Spinal cord (tissue), 10 donors: ENCODE results near the gene OR5D18. TPM values are rescaled to one million over a fixed set of nuclear protein-coding genes. Genes with fewer than 3 reads are reported as not detected.
"Not testable (repeated sequence)": the region's sequence is repeated elsewhere in the genome, so short reads cannot be mapped to it uniquely, and the experiment has no call there.

Experiments used
- DNase-seq, 6 donors: peaks; one replicate each; pipeline versions ENCODE4 v3.0.0 to v3.0.0-alpha.2; 2013 to 2015; ENCODE audit warnings: low spot score in 6 of 6, low read depth in 4 of 6
- H3K27ac ChIP-seq: one replicate; pipeline ENCODE4 v1.5.1; 2013; ENCODE audit warnings: low read depth, low read length, control low read depth
- H3K27me3 ChIP-seq: one replicate; pipeline ENCODE4 v1.6.1; 2013; ENCODE audit warnings: low read length; ENCODE audit not compliant: control insufficient read depth, insufficient read depth
- H3K36me3 ChIP-seq: one replicate; pipeline ENCODE4 v1.6.1; 2013; ENCODE audit warnings: low read length; ENCODE audit not compliant: control insufficient read depth, insufficient read depth
- H3K4me1 ChIP-seq: one replicate; pipeline ENCODE4 v1.6.1; 2013; ENCODE audit warnings: low read length; ENCODE audit not compliant: control insufficient read depth, insufficient read depth
- H3K4me3 ChIP-seq: one replicate; pipeline ENCODE4 v1.5.1; 2013; ENCODE audit warnings: low read depth, low read length, control low read depth
- H3K9me3 ChIP-seq: one replicate; pipeline ENCODE4 v1.6.1; 2013; ENCODE audit warnings: low read length; ENCODE audit not compliant: control insufficient read depth, insufficient read depth
- WGBS: methylation state at CpG from one replicate; pipeline ENCODE4 v1.1.5; 2013; ENCODE audit warnings: missing lambda C conversion rate; ENCODE audit not compliant: insufficient coverage; 5-methylcytosine and 5-hydroxymethylcytosine counted together
- polyA plus RNA-seq, 2 donors: library from polyadenylated mRNA; unstranded; fragments of 120-200 nt; gene quantifications; one replicate each; pipeline ENCODE4 v1.2.1, GENCODE V29; 2013; ENCODE audit not compliant: insufficient read length in 2 of 2
- small RNA-seq: library from RNA; depleted of rRNA; stranded (forward); fragments of <200 nt; gene quantifications from one replicate; pipeline ENCODE3, GENCODE V24; 2014; ENCODE audit warnings: low replicate concordance
- total RNA-seq, 2 donors: library from RNA; depleted of rRNA in 1 of 2; stranded (reverse); fragments of 120-200 nt in 1 of 2; fragments of >200 nt in 1 of 2; gene quantifications; one replicate each; pipeline versions ENCODE4 v1.2.3 to v1.2.4, GENCODE V29; 2013 to 2014
- donor health status: healthy.

OR5D18 gene
- total and polyA plus RNA-seq, 4 donors, result not detected

- no peak overlapping the region for H3K27ac ChIP-seq
- H3K9me3 ChIP-seq, result peaks cover 7% of the 10 kb centered on the region
- no peaks in the 10 kb centered on the region for H3K4me1 ChIP-seq
- H3K4me3 ChIP-seq, result no peak overlapping the region
- DNase-seq, result no peak
- H3K27me3 ChIP-seq, result no peaks in the 10 kb centered on the region
- H3K36me3 ChIP-seq, result no peaks in the 10 kb centered on the region
These were observed 29.6 kb downstream of the OR5D18 start for GRCh38 chr11:55849037-55849436.

GRCh38 chr11:55852141-55852540 is 32.7 kb downstream of the OR5D18 start:
- H3K4me1 ChIP-seq, result no peaks in the 10 kb centered on the region
- no CpG with 5 or more reads among the region's 1 CpG for WGBS
- H3K27me3 ChIP-seq, result no peaks in the 10 kb centered on the region
- DNase-seq, result no peak
- no peak overlapping the region for H3K4me3 ChIP-seq
- H3K36me3 ChIP-seq, result no peaks in the 10 kb centered on the region
- H3K27ac ChIP-seq, result no peak overlapping the region
- peaks cover 7% of the 10 kb centered on the region for H3K9me3 ChIP-seq

GRCh38 chr11:55854704-55855103 is 35.3 kb downstream of the OR5D18 start:
- Histone ChIP-seq H3K4me3 (no peak overlapping the region), H3K9me3 (peaks cover 5% of the 10 kb centered on the region), H3K36me3 (no peaks in the 10 kb centered on the region), H3K27ac (no peak overlapping the region), H3K27me3 (no peaks in the 10 kb centered on the region), H3K4me1 (no peaks in the 10 kb centered on the region)
- no peak for DNase-seq
- no CpG with 5 or more reads among the region's 1 CpG for WGBS

GRCh38 chr11:55867354-55867753 is 47.9 kb downstream of the OR5D18 start:
- H3K27ac ChIP-seq, H3K4me3 ChIP-seq, H3K36me3 ChIP-seq, H3K4me1 ChIP-seq, H3K27me3 ChIP-seq, DNase-seq, H3K9me3 ChIP-seq: not testable (repeated sequence)
- WGBS, result 79% methylated on average over 4 of the region's 4 CpGs

Small RNA genes within 50 kb of the gene (small RNA-seq; reads per million reads assigned to genes)
- gene AC036111.3, result not detected

Other genes with a start within 250 kb of the OR5D18 start
- gene OR4C16, start 247.5 kb upstream of the OR5D18 start, total RNA-seq, result not detected
- not detected for gene OR4C16, start 247.5 kb upstream of the OR5D18 start, polyA plus RNA-seq
- gene OR4C11, start 212.0 kb upstream of the OR5D18 start, total RNA-seq, result not detected
- not detected for gene OR4C11, start 212.0 kb upstream of the OR5D18 start, polyA plus RNA-seq
- not detected for gene OR4P4, start 184.5 kb upstream of the OR5D18 start, total RNA-seq
- gene OR4P4, start 184.5 kb upstream of the OR5D18 start, polyA plus RNA-seq, result under 1 TPM in 1 of 2 donors, not detected in 1; 0.15 TPM
- not detected for gene OR4S2, start 171.3 kb upstream of the OR5D18 start, total RNA-seq
- gene OR4S2, start 171.3 kb upstream of the OR5D18 start, polyA plus RNA-seq, result not detected
- gene OR4C6, start 157.4 kb upstream of the OR5D18 start, total RNA-seq, result not detected
- not detected for gene OR4C6, start 157.4 kb upstream of the OR5D18 start, polyA plus RNA-seq
- gene OR5D13, start 46.2 kb upstream of the OR5D18 start, total RNA-seq, result not detected
- gene OR5D13, start 46.2 kb upstream of the OR5D18 start, polyA plus RNA-seq, result not detected
- not detected for gene OR5D14, start 24.1 kb upstream of the OR5D18 start, total RNA-seq
- not detected for gene OR5D14, start 24.1 kb upstream of the OR5D18 start, polyA plus RNA-seq
- gene OR5L1, start 8.3 kb upstream of the OR5D18 start, total RNA-seq, result not detected
- not detected for gene OR5L1, start 8.3 kb upstream of the OR5D18 start, polyA plus RNA-seq
- gene OR5L2, start 7.6 kb downstream of the OR5D18 start, total RNA-seq, result not detected
- not detected for gene OR5L2, start 7.6 kb downstream of the OR5D18 start, polyA plus RNA-seq
- not detected for gene OR5D16, start 19.1 kb downstream of the OR5D18 start, total RNA-seq
- gene OR5D16, start 19.1 kb downstream of the OR5D18 start, polyA plus RNA-seq, result not detected
- gene TRIM51, start 63.7 kb downstream of the OR5D18 start, total RNA-seq, result not detected
- not detected for gene TRIM51, start 63.7 kb downstream of the OR5D18 start, polyA plus RNA-seq
- gene OR5W2, start 95.0 kb downstream of the OR5D18 start, total RNA-seq, result not detected
- not detected for gene OR5W2, start 95.0 kb downstream of the OR5D18 start, polyA plus RNA-seq
- not detected for gene OR5I1, start 116.8 kb downstream of the OR5D18 start, total RNA-seq
- gene OR5I1, start 116.8 kb downstream of the OR5D18 start, polyA plus RNA-seq, result not detected
- gene OR10AG1, start 150.3 kb downstream of the OR5D18 start, total RNA-seq, result not detected
- not detected for gene OR10AG1, start 150.3 kb downstream of the OR5D18 start, polyA plus RNA-seq
- not detected for gene OR5F1, start 175.0 kb downstream of the OR5D18 start, total RNA-seq
- gene OR5F1, start 175.0 kb downstream of the OR5D18 start, polyA plus RNA-seq, result not detected
- not detected for gene OR5AS1, start 208.0 kb downstream of the OR5D18 start, total RNA-seq
- gene OR5AS1, start 208.0 kb downstream of the OR5D18 start, polyA plus RNA-seq, result under 1 TPM; 0.05 TPM